NCI-H446 treated with DMSO at 0.1 percent for 48 hours (cell line): ENCODE results near the gene LPP.

ENCODE experiments used
- DNase-seq: peaks from one replicate; lab custom pipeline; 2025; lab: John Stamatoyannopoulos, UW

The LPP gene

GRCh38 chr3:188197388-188197847 lies 43.5 kb downstream of the LPP start:
- no peak for DNase-seq

GRCh38 chr3:188198001-188198400 lies 44.0 kb downstream of the LPP start:
- no peak for DNase-seq

- no peak for DNase-seq
Measured at GRCh38 chr3:188198760-188199327, 44.9 kb downstream of the LPP start.

GRCh38 chr3:188199386-188199785 lies 45.4 kb downstream of the LPP start:
- no peak for DNase-seq

- no peak for DNase-seq
Measured at GRCh38 chr3:188200481-188200880, 46.5 kb downstream of the LPP start.

GRCh38 chr3:188202358-188203138 lies 48.6 kb downstream of the LPP start:
- DNase-seq: no peak

- DNase-seq: no peak
Measured at GRCh38 chr3:188204526-188204925, 50.6 kb downstream of the LPP start.

- DNase-seq: no peak
Measured at GRCh38 chr3:188205992-188206416, 52.0 kb downstream of the LPP start.

GRCh38 chr3:188206787-188207186 lies 52.8 kb downstream of the LPP start:
- no peak for DNase-seq

- no peak for DNase-seq
Measured at GRCh38 chr3:188207941-188208515, 54.1 kb downstream of the LPP start.

- DNase-seq: no peak
Measured at GRCh38 chr3:188208516-188208981, 54.6 kb downstream of the LPP start.

- no peak for DNase-seq
Measured at GRCh38 chr3:188209034-188209433, 55.1 kb downstream of the LPP start.

GRCh38 chr3:188209740-188210139 lies 55.8 kb downstream of the LPP start:
- no peak for DNase-seq

- DNase-seq: no peak
Measured at GRCh38 chr3:188211476-188211875, 57.5 kb downstream of the LPP start.

- no peak for DNase-seq
Measured at GRCh38 chr3:188212308-188212969, 58.5 kb downstream of the LPP start.

GRCh38 chr3:188214442-188214841 lies 60.5 kb downstream of the LPP start:
- DNase-seq: no peak

- DNase-seq: no peak
Measured at GRCh38 chr3:188215129-188215528, 61.2 kb downstream of the LPP start.

GRCh38 chr3:188217011-188217463 lies 63.1 kb downstream of the LPP start:
- DNase-seq: no peak

- DNase-seq: no peak
Measured at GRCh38 chr3:188217726-188218125, 63.8 kb downstream of the LPP start.

- DNase-seq: no peak
Measured at GRCh38 chr3:188218603-188219002, 64.6 kb downstream of the LPP start.

GRCh38 chr3:188219147-188219546 lies 65.2 kb downstream of the LPP start:
- DNase-seq: no peak

- DNase-seq: no peak
Measured at GRCh38 chr3:188220097-188220788, 66.3 kb downstream of the LPP start.
